CD14-positive monocyte (primary cell): ENCODE measurements around the gene TYMP. TPM values are rescaled to one million over a fixed set of nuclear protein-coding genes. Genes with fewer than 3 reads are reported as not detected.

Experiments
- DNase-seq, 3 donors: peaks; one replicate each; pipeline ENCODE4 v3.0.0-alpha.2; 2011 to 2022
- H2AFZ ChIP-seq: 2 replicates; pipeline ENCODE4 v1.6.0; 2012; ENCODE audit warnings: mild to moderate bottlenecking, low read depth, low read length, inconsistent platforms; ENCODE audit not compliant: insufficient read depth, poor library complexity, severe bottlenecking
- H3K27ac ChIP-seq, 2 donors: 1 replicate in 1 of 2; 2 replicates in 1 of 2; pipeline ENCODE4 v1.5.1; 2012 to 2013; ENCODE audit warnings: low read length in 2 of 2, control low read depth in 1 of 2, inconsistent platforms in 1 of 2, low read depth in 1 of 2, mild to moderate bottlenecking in 1 of 2
- H3K27me3 ChIP-seq, 2 donors: one replicate each; pipeline versions ENCODE4 v1.6.0 to v1.6.1; 2011 to 2013; ENCODE audit warnings: low read length in 2 of 2; ENCODE audit not compliant: control insufficient read depth in 2 of 2, insufficient read depth in 2 of 2
- H3K36me3 ChIP-seq, 2 donors: replicated peaks in 1 of 2; 1 replicate in 1 of 2; 2 replicates in 1 of 2; pipeline versions ENCODE4 v1.5.1 to v1.6.1; 2012 to 2013; ENCODE audit warnings: low read length in 2 of 2, control low read depth in 1 of 2, inconsistent platforms in 1 of 2, mild to moderate bottlenecking in 1 of 2; ENCODE audit not compliant: insufficient read depth in 2 of 2, control insufficient read depth in 1 of 2
- H3K4me1 ChIP-seq, 2 donors: 1 replicate in 1 of 2; 2 replicates in 1 of 2; pipeline versions ENCODE4 v1.5.1 to v1.6.1; 2012 to 2013; ENCODE audit warnings: low read length in 2 of 2, control low read depth in 1 of 2, inconsistent platforms in 1 of 2, mild to moderate bottlenecking in 1 of 2, moderate library complexity in 1 of 2; ENCODE audit not compliant: insufficient read depth in 2 of 2, control insufficient read depth in 1 of 2
- H3K4me2 ChIP-seq: replicated peaks from 2 replicates; pipeline ENCODE3; 2012; ENCODE audit warnings: low read length, moderate library complexity, mild to moderate bottlenecking; ENCODE audit not compliant: poor library complexity, severe bottlenecking; ENCODE audit errors: extremely low read depth
- H3K4me3 ChIP-seq, 3 experiments: fragments of 200-600 bp in 1 of 3; sonication (generic) in 1 of 3; replicated peaks in 1 of 3; 1 replicate in 2 of 3; 2 replicates in 1 of 3; pipeline ENCODE4 v1.5.1; 2011 to 2013; ENCODE audit warnings: low read length in 3 of 3, mild to moderate bottlenecking in 3 of 3, control low read depth in 2 of 3, low read depth in 2 of 3, inconsistent platforms in 1 of 3, moderate library complexity in 1 of 3
- H3K79me2 ChIP-seq: 2 replicates; pipeline ENCODE4 v1.6.0; 2012; ENCODE audit warnings: mild to moderate bottlenecking, control low read depth, inconsistent platforms, low read length, moderate library complexity; ENCODE audit not compliant: insufficient read depth
- H3K9ac ChIP-seq: 2 replicates; pipeline ENCODE4 v1.6.0; 2017; ENCODE audit warnings: low read length, mild to moderate bottlenecking; ENCODE audit not compliant: insufficient read depth, poor library complexity, severe bottlenecking
- H3K9me3 ChIP-seq, 2 donors: replicated peaks in 1 of 2; 1 replicate in 1 of 2; 2 replicates in 1 of 2; pipeline versions ENCODE4 v1.5.1 to v1.6.1; 2012 to 2013; ENCODE audit warnings: low read length in 2 of 2, control low read depth in 1 of 2; ENCODE audit not compliant: control insufficient read depth in 1 of 2, insufficient read depth in 1 of 2
- H4K20me1 ChIP-seq: 2 replicates; pipeline ENCODE4 v1.6.0; 2012; ENCODE audit warnings: mild to moderate bottlenecking, low read length, control low read depth, moderate library complexity; ENCODE audit not compliant: insufficient read depth
- H3K27ac Mint-ChIP-seq, 7 donors: one replicate each; pipeline ENCODE4 v1.8.0; 2020; ENCODE audit warnings: mild to moderate bottlenecking in 7 of 7, mixed read lengths in 7 of 7, moderate library complexity in 6 of 7, inconsistent platforms in 2 of 7
- H3K27me3 Mint-ChIP-seq, 3 donors: one replicate each; pipeline ENCODE4 v1.8.0; 2021 to 2022; ENCODE audit warnings: low read depth in 3 of 3, mild to moderate bottlenecking in 3 of 3, mixed read lengths in 3 of 3, moderate library complexity in 3 of 3, inconsistent platforms in 1 of 3
- H3K36me3 Mint-ChIP-seq, 2 donors: one replicate each; pipeline ENCODE4 v1.8.0; 2020; ENCODE audit warnings: mixed read lengths in 2 of 2, inconsistent platforms in 1 of 2, mild to moderate bottlenecking in 1 of 2
- H3K4me1 Mint-ChIP-seq: one replicate; pipeline ENCODE4 v1.8.0; 2020; ENCODE audit warnings: mild to moderate bottlenecking, mixed read lengths
- H3K4me3 Mint-ChIP-seq, 2 donors: one replicate each; pipeline ENCODE4 v1.8.0; 2020; ENCODE audit warnings: mild to moderate bottlenecking in 2 of 2, mixed read lengths in 2 of 2, moderate library complexity in 1 of 2
- H3K9me3 Mint-ChIP-seq, 7 donors: one replicate each; pipeline ENCODE4 v1.8.0; 2020 to 2022; ENCODE audit warnings: mixed read lengths in 7 of 7, mild to moderate bottlenecking in 6 of 7, moderate library complexity in 6 of 7, inconsistent platforms in 2 of 7
- CTCF ChIP-seq: fragments of 200-600 bp; IDR thresholded peaks from one replicate; pipeline ENCODE4 v1.8.0; 2022; ENCODE audit warnings: antibody characterized with exemption, mild to moderate bottlenecking
- WGBS: methylation state at CpG from one replicate; pipeline ENCODE4 v1.1.5; 2013; ENCODE audit warnings: missing lambda C conversion rate; ENCODE audit not compliant: insufficient coverage; 5-methylcytosine and 5-hydroxymethylcytosine counted together
- intact Hi-C, 2 donors: fragments of 100-400 bp; cut with micrococcal nuclease; formaldehyde crosslinking; loops; one replicate each; pipeline versions ENCODE4 v1.15.0 to v1.15.1; 2023
- polyA plus RNA-seq, 3 donors: library from polyadenylated mRNA; depleted of rRNA in 1 of 3; unstranded in 2 of 3; stranded (reverse) in 1 of 3; fragments of 300-500 nt in 2 of 3; fragments of >200 nt in 1 of 3; fragmentation: Illumina TruSeq in 2 of 3; gene quantifications; 1 replicate in 2 of 3; 2 replicates in 1 of 3; pipeline ENCODE4 v1.2.3, GENCODE V29; 2012 to 2021

The TYMP gene
- polyA plus RNA-seq, 3 donors = 787 to 994 (median 955) TPM

GRCh38 chr22:50508897-50509296 lies 20.9 kb downstream of the TYMP start:
- WGBS = 25% methylated on average over 1 of the region's 3 CpGs
- peak overlapping the region; percentile 78 to 95 (median 89) for H3K27ac Mint-ChIP-seq
- no peak for TF ChIP-seq CTCF
- Histone ChIP-seq H3K4me2 (peak overlapping the region; percentile 92), H3K9me3 (no peaks in the 10 kb centered on the region), H3K4me3 (peak overlapping the region; percentile 88 to 91 (median 89)), H3K9ac (peak overlapping the region; percentile 77), H3K4me1 (peaks cover 19 to 26% of the 10 kb centered on the region in 2 donors), H2AFZ (peak overlapping the region; percentile 84), H3K27ac (peak overlapping the region in 1 of 2 donors; percentile 84), H3K27me3 (no peaks in the 10 kb centered on the region), H4K20me1 (no peaks in the 10 kb centered on the region), H3K79me2 (peaks cover 81% of the 10 kb centered on the region), H3K36me3 (peaks cover 17 to 18% of the 10 kb centered on the region in 2 donors)
- intact Hi-C loops = loop anchor here (2.0 to 5.0 kb wide), 4 partner anchors 18 to 118 kb away; partner anchors contain the start of genes ARSA (in 1 of the 2), CHKB (in 1 of the 2) and SYCE3 (in 1 of the 2)
- peak overlapping the region; percentile 87 for H3K4me3 Mint-ChIP-seq
- H3K36me3 Mint-ChIP-seq = peaks cover 13 to 25% of the 10 kb centered on the region in 2 donors
- peak in 1 of 3 donors; percentile 4 for DNase-seq
- peaks cover 20% of the 10 kb centered on the region for H3K4me1 Mint-ChIP-seq
- peaks cover 0 to 5% (median 0%) of the 10 kb centered on the region in 3 donors for H3K27me3 Mint-ChIP-seq
- H3K9me3 Mint-ChIP-seq = no peaks in the 10 kb centered on the region

- H3K27ac Mint-ChIP-seq = peak within 1 kb of the TSS; percentile 86 to 97 (median 94)
- Histone ChIP-seq H2AFZ (peak within 1 kb of the TSS; percentile 84), H3K4me1 (peaks cover 19 to 26% of the 10 kb centered on the region in 2 donors), H3K27ac (peak within 1 kb of the TSS; percentile 78 to 87), H3K4me3 (peak within 1 kb of the TSS; percentile 92 to 98 (median 96)), H3K4me2 (peak within 1 kb of the TSS; percentile 98), H3K79me2 (peaks cover 74% of the 10 kb centered on the region), H3K9me3 (no peaks in the 10 kb centered on the region), H3K36me3 (peaks cover 21 to 23% of the 10 kb centered on the region in 2 donors), H3K9ac (peak within 1 kb of the TSS; percentile 84), H4K20me1 (no peaks in the 10 kb centered on the region), H3K27me3 (no peaks in the 10 kb centered on the region)
- WGBS = under 1% methylated on average over 42 of the region's 76 CpGs
- H3K4me3 Mint-ChIP-seq = peak within 1 kb of the TSS; percentile 95 to 96
- H3K36me3 Mint-ChIP-seq = peaks cover 13 to 21% of the 10 kb centered on the region in 2 donors
- no peaks in the 10 kb centered on the region for H3K9me3 Mint-ChIP-seq
- H3K4me1 Mint-ChIP-seq = peaks cover 20% of the 10 kb centered on the region
- DNase-seq = peak; percentile 95 to 99 (median 98)
- no peak for TF ChIP-seq CTCF
- intact Hi-C loops = loop anchor here (2.0 to 5.0 kb wide), 5 partner anchors 19 to 121 kb away; partner anchors contain the start of genes ARSA (in 2 of the 2), CHKB (in 1 of the 2) and SYCE3 (in 1 of the 2)
- peaks cover 0 to 5% (median 0%) of the 10 kb centered on the region in 3 donors for H3K27me3 Mint-ChIP-seq
Measured at GRCh38 chr22:50507991-50508884, 21.6 kb downstream of the TYMP start, which contains the start of gene NCAPH2. Gene NCAPH2, plus strand, starts transcription at chr22:50508224. Its CDS starts 114 bp downstream, at chr22:50508338.
